Transverse colon (tissue), 4 donors: ENCODE data around the gene STT3B.

ENCODE experiments used
- EP300 ChIP-seq: sonication (generic); formaldehyde crosslinking; IDR thresholded peaks from one replicate; pipeline ENCODE4 v1.6.1; 2017; ENCODE audit warnings: antibody characterized with exemption, low read depth
- POLR2A ChIP-seq: fragments of 450-650 bp; IDR thresholded peaks from one replicate; pipeline ENCODE4 v1.6.1; 2016; ENCODE audit warnings: antibody characterized with exemption, mild to moderate bottlenecking, moderate library complexity
- POLR2AphosphoS5 ChIP-seq, 3 donors: sonication (generic); formaldehyde crosslinking; IDR thresholded peaks; one replicate each; pipeline ENCODE4 v1.6.1; 2016; ENCODE audit warnings: antibody characterized with exemption in 3 of 3
- TF ChIP-seq, protein P1 (sequence below), 5 experiments: fragments of 200-600 bp in 3 of 5; fragments of 450-650 bp in 2 of 5; sonication (generic) in 3 of 5; IDR thresholded peaks; 1 replicate in 2 of 5; 2 replicates in 3 of 5; pipeline ENCODE4 v1.5.1; 2016 to 2017; ENCODE audit warnings: antibody characterized with exemption in 5 of 5, inconsistent platforms in 3 of 5, mild to moderate bottlenecking in 2 of 5, moderate library complexity in 1 of 5

DNA sequence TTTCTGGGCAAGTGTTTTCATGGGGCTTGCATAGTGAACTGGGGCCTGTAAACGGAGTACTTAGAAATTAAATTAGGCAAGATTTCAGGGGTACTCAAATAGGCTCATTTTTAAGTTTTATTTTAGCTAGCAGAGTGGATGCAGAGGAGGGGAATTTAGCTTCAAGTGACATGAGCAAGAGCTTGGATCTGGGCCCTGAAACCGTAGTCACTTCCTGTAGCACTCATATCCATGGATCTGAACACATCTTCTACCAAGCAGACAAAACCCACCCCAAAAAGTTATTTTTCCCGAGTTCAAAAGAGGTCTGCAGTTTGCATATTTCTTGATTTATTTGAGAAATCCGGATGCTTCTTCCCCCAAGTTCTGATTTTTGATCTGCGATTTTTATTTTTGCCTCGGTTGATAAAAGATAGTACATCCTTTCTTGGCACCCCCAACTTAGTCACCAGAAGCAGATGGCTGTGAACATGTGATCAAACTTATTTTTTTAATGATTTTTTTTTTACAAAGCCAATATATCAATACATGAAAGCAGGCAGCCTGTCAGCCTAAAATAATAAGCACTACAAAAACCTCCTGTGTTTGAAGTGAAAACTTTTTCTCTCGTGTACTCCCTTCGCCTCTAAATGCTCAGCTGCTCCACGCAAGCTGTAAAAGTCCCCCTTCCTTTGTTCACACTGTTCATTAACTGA, 36.6 kb upstream of the STT3B start:
- TF ChIP-seq, protein P1, sequence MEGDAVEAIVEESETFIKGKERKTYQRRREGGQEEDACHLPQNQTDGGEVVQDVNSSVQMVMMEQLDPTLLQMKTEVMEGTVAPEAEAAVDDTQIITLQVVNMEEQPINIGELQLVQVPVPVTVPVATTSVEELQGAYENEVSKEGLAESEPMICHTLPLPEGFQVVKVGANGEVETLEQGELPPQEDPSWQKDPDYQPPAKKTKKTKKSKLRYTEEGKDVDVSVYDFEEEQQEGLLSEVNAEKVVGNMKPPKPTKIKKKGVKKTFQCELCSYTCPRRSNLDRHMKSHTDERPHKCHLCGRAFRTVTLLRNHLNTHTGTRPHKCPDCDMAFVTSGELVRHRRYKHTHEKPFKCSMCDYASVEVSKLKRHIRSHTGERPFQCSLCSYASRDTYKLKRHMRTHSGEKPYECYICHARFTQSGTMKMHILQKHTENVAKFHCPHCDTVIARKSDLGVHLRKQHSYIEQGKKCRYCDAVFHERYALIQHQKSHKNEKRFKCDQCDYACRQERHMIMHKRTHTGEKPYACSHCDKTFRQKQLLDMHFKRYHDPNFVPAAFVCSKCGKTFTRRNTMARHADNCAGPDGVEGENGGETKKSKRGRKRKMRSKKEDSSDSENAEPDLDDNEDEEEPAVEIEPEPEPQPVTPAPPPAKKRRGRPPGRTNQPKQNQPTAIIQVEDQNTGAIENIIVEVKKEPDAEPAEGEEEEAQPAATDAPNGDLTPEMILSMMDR (IDR thresholded peaks at IDR 0.05), result no peak
- TF ChIP-seq POLR2AphosphoS5 (IDR thresholded peaks at IDR 0.05) (no peak), EP300 (no peak), POLR2A (no peak)
